SK-N-SH (cell line): ENCODE measurements around the gene CDHR2. TPM values are rescaled to one million over a fixed set of nuclear protein-coding genes. Genes with fewer than 3 reads are reported as not detected.
A peak's percentile ranks its signal among the peaks of the same experiment; 100 is the strongest.

Source experiments
- CTCF ChIA-PET: fragments of 300-600, 350-600 bp; formaldehyde crosslinking; extraction: SDS; loops from one replicate; lab custom pipeline; 2021; lab: Yijun Ruan, JAX
- POLR2A ChIA-PET: fragments of 350-600 bp; sonication (Branson Sonifier 250); formaldehyde crosslinking; extraction: SDS; loops from one replicate; lab custom pipeline; 2020; ENCODE audit warnings: antibody characterized with exemption, inconsistent platforms; lab: Yijun Ruan, JAX
- DNase-seq: peaks from one replicate; pipeline ENCODE4 v3.0.0; 2012
- H2AFZ ChIP-seq: fragments of 200-600 bp; sonication (generic); 2 replicates; pipeline ENCODE4 v1.8.1; 2016; ENCODE audit warnings: antibody characterized with exemption, mild to moderate bottlenecking, low read depth
- H3F3A ChIP-seq: fragments of 200-600 bp; sonication (generic); replicated peaks from 2 replicates; pipeline ENCODE3; 2016; ENCODE audit warnings: antibody characterized with exemption, mild to moderate bottlenecking; ENCODE audit not compliant: insufficient read depth
- H3K27ac ChIP-seq, 2 experiments: fragments of 200-500 bp in 1 of 2; fragments of 200-600 bp in 1 of 2; sonication (Bioruptor generic) in 1 of 2; sonication (generic), shearing (Covaris generic) in 1 of 2; 2 replicates each; pipeline versions ENCODE4 v1.5.1 to v1.6.1; 2014 to 2016; ENCODE audit warnings: low read depth in 2 of 2, inconsistent platforms in 1 of 2, low read length in 1 of 2, mild to moderate bottlenecking in 1 of 2, mixed read lengths in 1 of 2
- H3K27me3 ChIP-seq: fragments of 200-600 bp; sonication (generic), shearing (Covaris generic); 2 replicates; pipeline ENCODE4 v1.6.1; 2016; ENCODE audit warnings: mixed run types; ENCODE audit not compliant: insufficient read depth
- H3K36me3 ChIP-seq, 2 experiments: fragments of 200-500 bp in 1 of 2; fragments of 200-600 bp in 1 of 2; sonication (Bioruptor generic) in 1 of 2; sonication (generic) in 1 of 2; replicated peaks in 1 of 2; 2 replicates each; pipeline versions ENCODE3 to v1.5.1; 2014 to 2016; ENCODE audit warnings: low read length in 1 of 2, mild to moderate bottlenecking in 1 of 2; ENCODE audit not compliant: insufficient read depth in 2 of 2, control insufficient read depth in 1 of 2
- H3K4me1 ChIP-seq, 2 experiments: fragments of 200-500 bp in 1 of 2; fragments of 200-600 bp in 1 of 2; sonication (Bioruptor generic) in 1 of 2; sonication (generic), shearing (Covaris generic) in 1 of 2; 2 replicates each; pipeline versions ENCODE4 v1.5.1 to v1.6.1; 2014 to 2016; ENCODE audit warnings: low read depth in 1 of 2, low read length in 1 of 2, mixed run types in 1 of 2; ENCODE audit not compliant: insufficient read depth in 2 of 2, control insufficient read depth in 1 of 2
- H3K4me2 ChIP-seq: fragments of 200-600 bp; sonication (generic), shearing (Covaris generic); 2 replicates; pipeline ENCODE4 v1.6.1; 2017; ENCODE audit warnings: mixed run types
- H3K4me3 ChIP-seq, 2 experiments: fragments of 200-500 bp in 1 of 2; fragments of 200-600 bp in 1 of 2; sonication (Bioruptor generic) in 1 of 2; sonication (generic), shearing (Covaris generic) in 1 of 2; 2 replicates each; pipeline versions ENCODE4 v1.5.1 to v1.8.1; 2014 to 2016; ENCODE audit warnings: low read depth in 2 of 2, inconsistent platforms in 1 of 2, low read length in 1 of 2, mild to moderate bottlenecking in 1 of 2, mixed read lengths in 1 of 2, moderate library complexity in 1 of 2
- H3K79me2 ChIP-seq: fragments of 200-600 bp; sonication (generic); 2 replicates; pipeline ENCODE4 v1.8.1; 2017; ENCODE audit warnings: mild to moderate bottlenecking; ENCODE audit not compliant: insufficient read depth
- H3K9ac ChIP-seq: fragments of 200-600 bp; sonication (generic); 2 replicates; pipeline ENCODE4 v1.6.1; 2017; ENCODE audit warnings: mixed run types
- H3K9me2 ChIP-seq: fragments of 200-600 bp; sonication (generic); 2 replicates; pipeline ENCODE4 v1.6.1; 2017; ENCODE audit warnings: mixed run types
- H3K9me3 ChIP-seq: fragments of 200-600 bp; sonication (generic); 2 replicates; pipeline ENCODE4 v1.6.1; 2017; ENCODE audit warnings: mixed run types, mild to moderate bottlenecking, moderate library complexity
- H4K20me1 ChIP-seq: fragments of 200-600 bp; sonication (generic); 2 replicates; pipeline ENCODE4 v1.6.1; 2017; ENCODE audit warnings: mild to moderate bottlenecking, mixed run types; ENCODE audit not compliant: insufficient read depth
- EZH2phosphoT487 ChIP-seq: fragments of 200-600 bp; sonication (generic); IDR thresholded peaks from 2 replicates; pipeline ENCODE4 v1.6.1; 2017; ENCODE audit warnings: low read depth, mixed run types, mild to moderate bottlenecking, antibody characterized with exemption, moderate library complexity, borderline replicate concordance
- FOSL2 ChIP-seq: IDR thresholded peaks from 2 replicates; pipeline ENCODE4 v1.4.0; 2012; ENCODE audit warnings: low read depth, mild to moderate bottlenecking, moderate library complexity, borderline replicate concordance
- FOXJ3 ChIP-seq: sonication (generic); formaldehyde crosslinking; IDR thresholded peaks from 2 replicates; pipeline ENCODE4 v1.5.1; 2020; ENCODE audit warnings: mild to moderate bottlenecking, missing genetic modification reagents
- GABPA ChIP-seq: IDR thresholded peaks from 2 replicates; pipeline ENCODE4 v1.4.0; 2012; ENCODE audit warnings: low read depth, mild to moderate bottlenecking
- JUND ChIP-seq: IDR thresholded peaks from 2 replicates; pipeline ENCODE4 v1.4.0; 2012
- MXI1 ChIP-seq: IDR thresholded peaks from 2 replicates; pipeline ENCODE4 v1.6.1; 2012; ENCODE audit warnings: mild to moderate bottlenecking, low read depth, low read length, improper control_type of control experiment
- NFIC ChIP-seq: IDR thresholded peaks from 2 replicates; pipeline ENCODE4 v1.4.0; 2012; ENCODE audit warnings: borderline replicate concordance
- NRF1 ChIP-seq: IDR thresholded peaks from 2 replicates; pipeline ENCODE4 v1.6.1; 2012; ENCODE audit warnings: low read depth, mild to moderate bottlenecking, low read length
- RAD21 ChIP-seq: IDR thresholded peaks from 2 replicates; pipeline ENCODE4 v1.6.1; 2012; ENCODE audit warnings: mild to moderate bottlenecking, low read length
- RCOR1 ChIP-seq: fragments of 150-350 bp; IDR thresholded peaks from 2 replicates; pipeline ENCODE4 v1.6.1; 2017; ENCODE audit warnings: antibody characterized with exemption, low read length
- RFX5 ChIP-seq: IDR thresholded peaks from 2 replicates; pipeline ENCODE4 v1.6.1; 2012; ENCODE audit warnings: mild to moderate bottlenecking, improper control_type of control experiment, low read length
- RXRA ChIP-seq: IDR thresholded peaks from 2 replicates; pipeline ENCODE4 v1.4.0; 2012; ENCODE audit warnings: low read depth, mild to moderate bottlenecking, borderline replicate concordance
- TAF1 ChIP-seq: IDR thresholded peaks from 2 replicates; pipeline ENCODE4 v1.6.1; 2012; ENCODE audit warnings: low read depth, mild to moderate bottlenecking, low read length, moderate library complexity, borderline replicate concordance
- TCF12 ChIP-seq: IDR thresholded peaks from 2 replicates; pipeline ENCODE4 v1.4.0; 2012
- WGBS: methylation state at CpG from one replicate; pipeline ENCODE4 v1.1.6; 2017; ENCODE audit warnings: low lambda C conversion rate; 5-methylcytosine and 5-hydroxymethylcytosine counted together
- polyA plus RNA-seq, 3 experiments: library from polyadenylated mRNA; depleted of rRNA; stranded (reverse); fragments of >200 nt; gene quantifications; 2 replicates each; pipeline ENCODE4 v1.2.3, GENCODE V29; 2012
- TF ChIP-seq, protein P1 (sequence below): IDR thresholded peaks from 2 replicates; pipeline ENCODE4; 2012

Gene CDHR2
- polyA plus RNA-seq, 1 of the 3 experiments (the other 2 are of a cell fraction) = not detected

DNA sequence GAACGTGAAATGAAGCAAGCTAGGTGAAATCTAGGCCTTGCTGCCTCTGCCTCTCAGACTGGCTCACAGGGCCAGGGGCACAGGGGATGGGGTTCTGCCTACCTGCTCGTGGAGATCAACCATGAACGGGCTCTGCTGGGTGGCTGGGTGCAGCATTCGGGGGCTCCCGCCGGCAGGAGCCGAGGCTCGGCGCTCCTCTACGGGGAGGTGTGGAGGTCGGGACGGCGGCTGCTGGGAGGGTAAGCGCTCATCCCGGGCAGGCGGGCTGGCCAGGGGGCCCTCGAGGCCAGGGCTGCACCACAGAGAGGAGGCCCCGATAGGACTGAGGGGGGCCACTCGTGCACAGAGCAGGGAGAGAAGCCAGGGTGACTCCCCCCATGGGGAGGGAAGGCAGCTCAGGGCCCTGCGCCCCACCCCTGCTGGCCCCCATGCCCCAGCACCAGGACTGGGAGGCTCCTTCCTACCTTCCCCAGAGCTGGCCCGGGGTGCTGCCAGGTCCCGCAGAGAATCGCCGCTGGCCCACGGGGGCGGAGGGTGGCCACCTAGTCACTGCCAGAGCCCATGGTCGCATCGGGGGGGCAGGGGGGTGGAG, 17.1 kb upstream of the CDHR2 start:
- POLR2A ChIA-PET = no interaction called here
- H2AFZ ChIP-seq = no peak overlapping the region
- H3K9ac ChIP-seq = no peak overlapping the region
- peak overlapping the region in 1 of 2 experiments; percentile 79; a peak in 2 of 4 replicates for H3K27ac ChIP-seq
- peaks cover 5 to 55% of the 10 kb centered on the region in 2 experiments for H3K36me3 ChIP-seq
- no peaks in the 10 kb centered on the region for H3K9me3 ChIP-seq
- no peak overlapping the region for H3K4me2 ChIP-seq
- H3K4me1 ChIP-seq = peaks cover 13 to 52% of the 10 kb centered on the region in 2 experiments; a peak in 3 of 4 replicates
- DNase-seq = no peak
- H3K79me2 ChIP-seq = peaks cover 56% of the 10 kb centered on the region
- TF ChIP-seq TAF1 = no peak
- TF ChIP-seq TCF12 = no peak
- no peak for TF ChIP-seq RCOR1
- no peak for TF ChIP-seq JUND
- no peak for TF ChIP-seq EZH2phosphoT487
- TF ChIP-seq, all 33 proteins: peak for 0
- CTCF ChIA-PET = interaction anchor here (0.9 to 3.4 kb wide), 6 partner anchors 8 to 115 kb away, joined by 3 to 12 read pairs (median 4); partner anchors contain the start of gene FAF2
- Histone ChIP-seq H3F3A (no peaks in the 10 kb centered on the region), H3K27me3 (no peaks in the 10 kb centered on the region), H3K9me2 (no peaks in the 10 kb centered on the region), H4K20me1 (peaks cover 47% of the 10 kb centered on the region), H3K4me3 (no peak overlapping the region)
- WGBS = 96% methylated on average over 10 of the region's 28 CpGs

DNA sequence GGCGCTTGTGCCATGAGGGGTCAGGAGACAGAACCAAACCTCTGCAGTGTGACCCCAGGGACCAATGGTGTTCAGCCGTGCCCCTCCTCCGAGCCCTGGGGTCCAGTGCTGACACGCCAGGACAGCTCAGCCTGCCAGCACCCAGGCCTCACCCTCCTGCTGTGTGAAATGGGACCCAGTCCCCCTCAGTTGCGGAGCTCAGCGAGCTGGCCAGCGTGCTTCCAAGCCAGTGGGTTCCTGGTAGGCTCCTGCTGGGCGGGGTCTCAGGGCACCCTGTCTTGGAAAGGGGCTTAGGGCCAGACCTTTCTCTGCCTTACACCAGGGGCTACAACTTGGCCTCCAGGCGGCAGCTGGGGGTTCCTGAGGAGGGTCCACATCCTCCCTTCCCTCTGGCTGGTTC, 16.3 kb upstream of the CDHR2 start:
- no peaks in the 10 kb centered on the region for H3K9me3 ChIP-seq
- no peak for TF ChIP-seq RAD21
- TF ChIP-seq GABPA = no peak
- no peak for TF ChIP-seq RXRA
- TF ChIP-seq, protein P1, sequence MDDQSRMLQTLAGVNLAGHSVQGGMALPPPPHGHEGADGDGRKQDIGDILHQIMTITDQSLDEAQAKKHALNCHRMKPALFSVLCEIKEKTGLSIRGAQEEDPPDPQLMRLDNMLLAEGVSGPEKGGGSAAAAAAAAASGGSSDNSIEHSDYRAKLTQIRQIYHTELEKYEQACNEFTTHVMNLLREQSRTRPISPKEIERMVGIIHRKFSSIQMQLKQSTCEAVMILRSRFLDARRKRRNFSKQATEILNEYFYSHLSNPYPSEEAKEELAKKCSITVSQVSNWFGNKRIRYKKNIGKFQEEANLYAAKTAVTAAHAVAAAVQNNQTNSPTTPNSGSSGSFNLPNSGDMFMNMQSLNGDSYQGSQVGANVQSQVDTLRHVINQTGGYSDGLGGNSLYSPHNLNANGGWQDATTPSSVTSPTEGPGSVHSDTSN = no peak
- no peak for TF ChIP-seq NFIC
- no peak for TF ChIP-seq FOXJ3 (CRISPR knock-in tag)
- no peak for TF ChIP-seq RFX5
- no peak for TF ChIP-seq NRF1
- TF ChIP-seq TCF12 = no peak
- no peak for TF ChIP-seq TAF1
- TF ChIP-seq FOSL2 = no peak
- no peak for TF ChIP-seq MXI1
- ChIA-PET POLR2A (no interaction called here), CTCF (interaction anchor here (1.3 to 1.4 kb wide), 2 partner anchors 14 to 41 kb away, joined by 3 to 4 read pairs; no protein-coding TSS in a partner anchor)
- H3K4me2 ChIP-seq = no peak overlapping the region
- H3F3A ChIP-seq = no peaks in the 10 kb centered on the region
- peaks cover 47% of the 10 kb centered on the region for H4K20me1 ChIP-seq
- no peaks in the 10 kb centered on the region for H3K27me3 ChIP-seq
- no peak overlapping the region for H3K9ac ChIP-seq
- H3K4me1 ChIP-seq = peaks cover 13 to 52% of the 10 kb centered on the region in 2 experiments; a peak in 3 of 4 replicates
- no peak for DNase-seq
- no peak overlapping the region for H3K4me3 ChIP-seq
- 95% methylated on average over 3 of the region's 9 CpGs for WGBS
- H2AFZ ChIP-seq = no peak overlapping the region
- peaks cover 5 to 47% of the 10 kb centered on the region in 2 experiments for H3K36me3 ChIP-seq
- H3K9me2 ChIP-seq = no peaks in the 10 kb centered on the region
- peaks cover 56% of the 10 kb centered on the region for H3K79me2 ChIP-seq
- H3K27ac ChIP-seq = peak overlapping the region in 1 of 2 experiments; percentile 31; a peak in 1 of 4 replicates
